A549 (cell line): ENCODE measurements around the gene KAT6B.

Experiments
- CEBPB ChIP-seq, 2 experiments: fragments of >200 bp in 1 of 2; sonication (Bioruptor Twin) in 1 of 2; formaldehyde crosslinking in 1 of 2; IDR thresholded peaks; 2 replicates each; pipeline ENCODE4 v1.6.1; 2012 to 2016
- CTCF ChIP-seq: fragments of >200 bp; sonication (Bioruptor Twin); formaldehyde crosslinking; IDR thresholded peaks from 3 replicates; pipeline ENCODE4 v1.5.1; 2016
- KDM5A ChIP-seq: fragments of 200-600 bp; sonication (generic); IDR thresholded peaks from 2 replicates; pipeline ENCODE4 v1.6.1; 2016; ENCODE audit warnings: antibody characterized with exemption, mild to moderate bottlenecking
- NPAS2 ChIP-seq: fragments of 250-450 bp; sonication (Bioruptor Pico); IDR thresholded peaks from 2 replicates; pipeline ENCODE4 v1.8.0; 2022; ENCODE audit warnings: mild to moderate bottlenecking, moderate library complexity, borderline replicate concordance
- POLR2A ChIP-seq: IDR thresholded peaks from 2 replicates; pipeline ENCODE4 v1.6.1; 2012; ENCODE audit warnings: mild to moderate bottlenecking, low read length
- RCOR1 ChIP-seq: fragments of 150-350 bp; IDR thresholded peaks from 2 replicates; pipeline ENCODE4 v1.6.1; 2014; ENCODE audit warnings: antibody characterized with exemption, low read length, low read depth
- REST ChIP-seq: fragments of 200-600 bp; sonication (generic); IDR thresholded peaks from 2 replicates; pipeline ENCODE4 v1.6.1; 2016; ENCODE audit warnings: antibody characterized with exemption, mild to moderate bottlenecking, moderate library complexity
- RFX5 ChIP-seq: fragments of 450-650 bp; IDR thresholded peaks from 2 replicates; pipeline ENCODE4 v1.7.1; 2014; ENCODE audit warnings: antibody characterized with exemption, mild to moderate bottlenecking, moderate library complexity
- RNF2 ChIP-seq: fragments of 200-600 bp; sonication (generic); IDR thresholded peaks from 2 replicates; pipeline ENCODE4 v1.6.1; 2016; ENCODE audit warnings: low read depth, mild to moderate bottlenecking, antibody characterized with exemption, moderate library complexity, borderline replicate concordance

- TF ChIP-seq CEBPB (IDR thresholded peaks at IDR 0.05) (no peak), REST (no peak), CTCF (no peak), POLR2A (no peak), RNF2 (no peak), KDM5A (no peak), RFX5 (no peak), NPAS2 (CRISPR knock-in tag) (no peak), RCOR1 (no peak)
Observed at GRCh38 chr10:75066271-75066670, 239.9 kb downstream of the KAT6B start.
